ENCODE measurements around the gene KCNJ6.

DNA sequence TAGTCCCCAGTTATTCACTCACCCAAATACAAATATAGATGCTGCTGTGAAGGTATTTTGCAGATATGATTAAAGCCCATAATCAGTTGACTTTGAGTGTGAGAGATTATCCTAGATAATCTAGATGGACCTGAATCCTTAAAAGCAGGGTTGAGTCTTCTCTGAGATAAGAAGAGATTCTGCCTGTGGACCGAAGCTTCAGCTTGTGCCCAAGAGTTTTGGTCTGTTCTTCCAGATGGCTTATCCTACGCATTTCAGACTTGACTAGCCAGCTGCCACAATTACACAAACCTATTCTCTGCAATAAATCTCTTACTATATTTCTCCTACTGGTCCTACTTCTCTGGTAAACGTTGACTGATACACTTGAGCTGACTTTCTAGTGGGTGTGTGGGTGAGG lies 145.1 kb downstream of the KCNJ6 start:
- TF ChIP-seq, protein P1, sequence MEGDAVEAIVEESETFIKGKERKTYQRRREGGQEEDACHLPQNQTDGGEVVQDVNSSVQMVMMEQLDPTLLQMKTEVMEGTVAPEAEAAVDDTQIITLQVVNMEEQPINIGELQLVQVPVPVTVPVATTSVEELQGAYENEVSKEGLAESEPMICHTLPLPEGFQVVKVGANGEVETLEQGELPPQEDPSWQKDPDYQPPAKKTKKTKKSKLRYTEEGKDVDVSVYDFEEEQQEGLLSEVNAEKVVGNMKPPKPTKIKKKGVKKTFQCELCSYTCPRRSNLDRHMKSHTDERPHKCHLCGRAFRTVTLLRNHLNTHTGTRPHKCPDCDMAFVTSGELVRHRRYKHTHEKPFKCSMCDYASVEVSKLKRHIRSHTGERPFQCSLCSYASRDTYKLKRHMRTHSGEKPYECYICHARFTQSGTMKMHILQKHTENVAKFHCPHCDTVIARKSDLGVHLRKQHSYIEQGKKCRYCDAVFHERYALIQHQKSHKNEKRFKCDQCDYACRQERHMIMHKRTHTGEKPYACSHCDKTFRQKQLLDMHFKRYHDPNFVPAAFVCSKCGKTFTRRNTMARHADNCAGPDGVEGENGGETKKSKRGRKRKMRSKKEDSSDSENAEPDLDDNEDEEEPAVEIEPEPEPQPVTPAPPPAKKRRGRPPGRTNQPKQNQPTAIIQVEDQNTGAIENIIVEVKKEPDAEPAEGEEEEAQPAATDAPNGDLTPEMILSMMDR (IDR thresholded peaks at IDR 0.05 in 2 of 3, conservative IDR thresholded peaks at IDR 0.05 in 1 of 3; ENCODE audit: borderline replicate concordance in 1 of 3, insufficient read depth in 1 of 3, low read depth in 2 of 3, low read length in 2 of 3): no peak
- TF ChIP-seq RAD21 (IDR thresholded peaks at IDR 0.05; ENCODE audit: low read depth) (no peak), POLR2A (IDR thresholded peaks at IDR 0.05; ENCODE audit: borderline replicate concordance, extremely low read depth, insufficient read depth, insufficient read length) (no peak), POLR2AphosphoS5 (IDR thresholded peaks at IDR 0.05; ENCODE audit: low read depth, low read length) (no peak), SP1 (IDR thresholded peaks at IDR 0.05; ENCODE audit: low read depth) (no peak)
- TF ChIP-seq, protein P2, sequence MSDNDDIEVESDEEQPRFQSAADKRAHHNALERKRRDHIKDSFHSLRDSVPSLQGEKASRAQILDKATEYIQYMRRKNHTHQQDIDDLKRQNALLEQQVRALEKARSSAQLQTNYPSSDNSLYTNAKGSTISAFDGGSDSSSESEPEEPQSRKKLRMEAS (IDR thresholded peaks at IDR 0.05): no peak
- TF ChIP-seq, protein P3, sequence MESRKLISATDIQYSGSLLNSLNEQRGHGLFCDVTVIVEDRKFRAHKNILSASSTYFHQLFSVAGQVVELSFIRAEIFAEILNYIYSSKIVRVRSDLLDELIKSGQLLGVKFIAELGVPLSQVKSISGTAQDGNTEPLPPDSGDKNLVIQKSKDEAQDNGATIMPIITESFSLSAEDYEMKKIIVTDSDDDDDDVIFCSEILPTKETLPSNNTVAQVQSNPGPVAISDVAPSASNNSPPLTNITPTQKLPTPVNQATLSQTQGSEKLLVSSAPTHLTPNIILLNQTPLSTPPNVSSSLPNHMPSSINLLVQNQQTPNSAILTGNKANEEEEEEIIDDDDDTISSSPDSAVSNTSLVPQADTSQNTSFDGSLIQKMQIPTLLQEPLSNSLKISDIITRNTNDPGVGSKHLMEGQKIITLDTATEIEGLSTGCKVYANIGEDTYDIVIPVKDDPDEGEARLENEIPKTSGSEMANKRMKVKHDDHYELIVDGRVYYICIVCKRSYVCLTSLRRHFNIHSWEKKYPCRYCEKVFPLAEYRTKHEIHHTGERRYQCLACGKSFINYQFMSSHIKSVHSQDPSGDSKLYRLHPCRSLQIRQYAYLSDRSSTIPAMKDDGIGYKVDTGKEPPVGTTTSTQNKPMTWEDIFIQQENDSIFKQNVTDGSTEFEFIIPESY (IDR thresholded peaks at IDR 0.05; ENCODE audit: extremely low read depth, insufficient replicate concordance, low read length): no peak

Data from HCT116 (cell line).